ENCODE results near the gene HCN4. TPM values are rescaled to one million over a fixed set of nuclear protein-coding genes. Genes with fewer than 3 reads are reported as not detected.

Gene HCN4
- total RNA-seq, 1 donor from 2014 or later: 17.0 TPM

DNA sequence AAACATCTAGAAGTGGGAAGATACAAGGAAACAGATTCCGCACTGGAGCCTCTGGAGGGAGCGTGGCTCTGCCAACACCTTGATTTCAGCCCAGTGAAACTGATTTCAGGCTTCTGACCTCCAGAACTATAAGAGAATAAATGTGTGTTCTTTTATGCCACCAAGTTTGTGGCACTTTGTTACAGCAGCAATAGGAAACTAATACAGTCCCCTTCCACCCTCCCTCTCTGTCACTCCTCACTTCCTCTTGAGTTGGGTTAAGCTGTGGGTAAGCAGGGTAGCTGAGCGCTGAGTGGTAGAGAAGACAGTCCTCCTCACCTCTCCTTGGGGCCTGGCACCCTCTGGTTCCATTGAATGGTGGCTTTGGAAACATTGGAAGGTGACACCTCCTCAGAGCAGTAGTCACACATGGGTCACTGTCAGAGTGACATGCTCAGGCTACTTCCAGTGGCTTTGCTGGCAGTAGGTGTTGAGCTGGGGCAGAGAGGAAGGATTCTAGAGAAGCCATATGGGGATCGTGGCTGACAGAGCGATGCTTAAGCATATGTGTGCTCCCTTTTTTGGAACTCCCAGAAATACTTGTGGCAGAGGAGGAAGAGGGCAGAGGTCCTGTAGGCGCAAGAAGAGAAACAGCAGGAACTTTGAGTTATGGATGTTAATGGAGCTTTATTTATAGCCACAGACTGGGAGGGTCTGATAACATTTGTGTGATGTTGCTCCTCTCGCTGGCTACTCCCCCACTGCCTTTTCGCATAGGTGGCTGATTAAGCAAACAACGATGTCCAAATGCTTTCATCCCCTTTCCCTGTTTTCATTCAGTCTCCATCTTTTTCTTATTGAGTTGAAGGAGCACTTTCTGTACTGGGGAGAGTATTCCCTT, 14.8 kb upstream of the HCN4 start:
- no peak overlapping the region for H3K27ac Mint-ChIP-seq (ENCODE audit: unreplicated experiment)
- no peak overlapping the region for H3K4me3 Mint-ChIP-seq (ENCODE audit: unreplicated experiment)
- peaks cover 19% of the 10 kb centered on the region for H3K36me3 Mint-ChIP-seq (ENCODE audit: unreplicated experiment)
- no peaks in the 10 kb centered on the region for H3K4me1 Mint-ChIP-seq (ENCODE audit: low read depth, unreplicated experiment)
- TF ChIP-seq, protein P1, sequence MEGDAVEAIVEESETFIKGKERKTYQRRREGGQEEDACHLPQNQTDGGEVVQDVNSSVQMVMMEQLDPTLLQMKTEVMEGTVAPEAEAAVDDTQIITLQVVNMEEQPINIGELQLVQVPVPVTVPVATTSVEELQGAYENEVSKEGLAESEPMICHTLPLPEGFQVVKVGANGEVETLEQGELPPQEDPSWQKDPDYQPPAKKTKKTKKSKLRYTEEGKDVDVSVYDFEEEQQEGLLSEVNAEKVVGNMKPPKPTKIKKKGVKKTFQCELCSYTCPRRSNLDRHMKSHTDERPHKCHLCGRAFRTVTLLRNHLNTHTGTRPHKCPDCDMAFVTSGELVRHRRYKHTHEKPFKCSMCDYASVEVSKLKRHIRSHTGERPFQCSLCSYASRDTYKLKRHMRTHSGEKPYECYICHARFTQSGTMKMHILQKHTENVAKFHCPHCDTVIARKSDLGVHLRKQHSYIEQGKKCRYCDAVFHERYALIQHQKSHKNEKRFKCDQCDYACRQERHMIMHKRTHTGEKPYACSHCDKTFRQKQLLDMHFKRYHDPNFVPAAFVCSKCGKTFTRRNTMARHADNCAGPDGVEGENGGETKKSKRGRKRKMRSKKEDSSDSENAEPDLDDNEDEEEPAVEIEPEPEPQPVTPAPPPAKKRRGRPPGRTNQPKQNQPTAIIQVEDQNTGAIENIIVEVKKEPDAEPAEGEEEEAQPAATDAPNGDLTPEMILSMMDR (IDR thresholded peaks at IDR 0.05; ENCODE audit: partially characterized antibody, unreplicated experiment): no peak
- H3K27me3 Mint-ChIP-seq (ENCODE audit: unreplicated experiment): no peaks in the 10 kb centered on the region
- no peak for DNase-seq
- no peaks in the 10 kb centered on the region for H3K9me3 Mint-ChIP-seq (ENCODE audit: unreplicated experiment)

DNA sequence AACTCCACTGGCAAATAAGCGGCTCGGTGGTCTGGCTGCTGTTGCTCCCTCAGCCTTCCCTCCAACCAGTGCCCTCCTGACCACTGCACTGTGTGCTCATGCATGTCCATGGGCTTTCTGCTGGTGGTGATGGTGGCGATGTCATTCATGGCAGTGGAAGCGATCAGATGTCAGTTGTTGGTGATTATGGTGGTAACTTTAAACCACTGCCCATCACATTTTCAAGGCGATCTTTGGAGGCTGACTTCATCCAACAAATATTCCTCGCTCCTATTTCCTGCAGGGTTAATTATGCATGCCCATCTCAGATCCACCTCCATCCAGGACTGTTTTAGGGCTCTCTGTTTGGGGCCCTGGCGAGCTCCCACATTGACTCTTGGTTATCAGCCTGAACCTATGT, 13.4 kb upstream of the HCN4 start:
- Mint-ChIP-seq H3K9me3 (ENCODE audit: unreplicated experiment) (no peaks in the 10 kb centered on the region), H3K36me3 (ENCODE audit: unreplicated experiment) (peaks cover 19% of the 10 kb centered on the region), H3K4me1 (ENCODE audit: low read depth, unreplicated experiment) (no peaks in the 10 kb centered on the region), H3K4me3 (ENCODE audit: unreplicated experiment) (no peak overlapping the region), H3K27me3 (ENCODE audit: unreplicated experiment) (peaks cover under 1% of the 10 kb centered on the region), H3K27ac (ENCODE audit: unreplicated experiment) (no peak overlapping the region)
- TF ChIP-seq, protein P1 (IDR thresholded peaks at IDR 0.05; ENCODE audit: partially characterized antibody, unreplicated experiment): no peak
- DNase-seq: no peak

DNA sequence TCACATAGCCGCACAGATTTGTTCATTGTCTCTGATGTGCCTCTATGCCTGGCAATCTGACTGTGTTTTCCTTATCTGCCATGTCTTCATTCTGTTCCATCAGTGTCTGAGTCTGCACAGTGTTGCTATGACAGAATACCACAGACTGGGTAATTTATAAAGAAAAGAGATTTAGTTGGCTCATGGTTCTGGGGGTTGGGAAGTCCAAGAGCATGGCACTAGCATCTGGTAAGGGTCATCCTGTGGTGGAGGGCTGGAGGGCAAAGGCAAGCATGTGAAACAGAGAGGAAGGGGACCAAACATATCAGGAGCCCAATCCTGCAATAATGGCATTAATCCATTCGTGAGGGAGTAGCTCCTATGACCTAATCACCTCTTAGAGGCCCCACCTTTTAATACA, 11.9 kb upstream of the HCN4 start:
- Mint-ChIP-seq H3K27me3 (ENCODE audit: unreplicated experiment) (peaks cover 8% of the 10 kb centered on the region), H3K9me3 (ENCODE audit: unreplicated experiment) (peaks cover 8% of the 10 kb centered on the region), H3K36me3 (ENCODE audit: unreplicated experiment) (peaks cover 19% of the 10 kb centered on the region), H3K27ac (ENCODE audit: unreplicated experiment) (no peak overlapping the region), H3K4me3 (ENCODE audit: unreplicated experiment) (no peak overlapping the region), H3K4me1 (ENCODE audit: low read depth, unreplicated experiment) (no peaks in the 10 kb centered on the region)
- TF ChIP-seq, protein P1 (IDR thresholded peaks at IDR 0.05; ENCODE audit: partially characterized antibody, unreplicated experiment): no peak
- DNase-seq: no peak

DNA sequence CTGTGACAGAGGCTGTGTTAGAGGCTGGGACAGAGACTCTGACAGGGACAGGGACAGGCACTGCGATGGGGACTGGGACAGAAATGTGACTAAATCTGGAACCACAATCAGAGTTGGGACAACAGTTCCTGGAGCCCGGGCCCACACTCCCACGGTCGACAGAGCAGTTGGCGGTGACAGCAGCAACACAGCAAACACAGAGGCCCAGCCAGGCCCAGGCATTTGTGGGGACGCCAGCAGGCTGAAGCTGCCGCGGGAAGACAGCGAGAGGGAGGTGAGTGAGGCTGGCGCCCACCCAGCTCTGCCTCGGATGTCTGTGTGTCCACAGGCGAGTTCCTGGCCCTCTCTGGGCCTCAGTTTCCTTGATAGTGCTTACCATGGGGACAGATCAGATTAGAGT, 9.3 kb upstream of the HCN4 start:
- Mint-ChIP-seq H3K9me3 (ENCODE audit: unreplicated experiment) (peaks cover 11% of the 10 kb centered on the region), H3K4me3 (ENCODE audit: unreplicated experiment) (no peak overlapping the region), H3K36me3 (ENCODE audit: unreplicated experiment) (peaks cover 18% of the 10 kb centered on the region), H3K27me3 (ENCODE audit: unreplicated experiment) (peaks cover 13% of the 10 kb centered on the region), H3K4me1 (ENCODE audit: low read depth, unreplicated experiment) (peaks cover 5% of the 10 kb centered on the region), H3K27ac (ENCODE audit: unreplicated experiment) (no peak overlapping the region)
- DNase-seq: no peak
- TF ChIP-seq, protein P1 (IDR thresholded peaks at IDR 0.05; ENCODE audit: partially characterized antibody, unreplicated experiment): no peak

DNA sequence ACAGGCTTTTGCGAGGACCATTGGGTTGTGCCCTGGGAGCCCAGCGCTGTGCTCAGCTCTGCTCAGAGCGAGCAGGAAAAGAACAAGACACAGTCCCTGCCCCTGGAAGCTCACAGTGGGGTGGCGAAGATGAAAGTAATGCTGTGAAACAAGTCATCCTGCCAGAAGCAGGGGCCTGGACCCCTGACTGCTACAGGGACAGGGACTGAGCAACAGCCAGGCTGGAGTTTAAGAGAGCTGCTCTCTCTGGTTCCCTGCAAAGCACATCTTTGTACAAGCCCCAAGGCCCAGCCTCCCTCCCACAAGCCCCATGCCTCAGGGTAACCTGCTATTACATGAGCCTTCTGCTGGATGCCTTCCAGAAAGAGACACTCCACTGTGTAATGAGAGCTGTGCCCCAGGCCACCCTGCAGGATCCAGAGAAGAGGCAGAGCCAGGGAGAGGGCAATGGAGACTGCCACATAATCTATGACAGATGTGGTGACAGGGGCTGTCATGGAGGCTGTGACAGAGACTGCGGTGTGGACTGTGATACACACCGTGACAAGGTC, 7.1 kb upstream of the HCN4 start:
- no peak for DNase-seq
- Mint-ChIP-seq H3K27ac (ENCODE audit: unreplicated experiment) (no peak overlapping the region), H3K9me3 (ENCODE audit: unreplicated experiment) (peaks cover 12% of the 10 kb centered on the region), H3K4me3 (ENCODE audit: unreplicated experiment) (no peak overlapping the region), H3K36me3 (ENCODE audit: unreplicated experiment) (peaks cover 5% of the 10 kb centered on the region), H3K4me1 (ENCODE audit: low read depth, unreplicated experiment) (peaks cover 13% of the 10 kb centered on the region), H3K27me3 (ENCODE audit: unreplicated experiment) (peaks cover 13% of the 10 kb centered on the region)
- TF ChIP-seq, protein P1 (IDR thresholded peaks at IDR 0.05; ENCODE audit: partially characterized antibody, unreplicated experiment): no peak
